Right lobe of liver (tissue), 4 donors: ENCODE data around the gene CNEP1R1.

Experiments used
- POLR2A ChIP-seq: fragments of 450-650 bp; IDR thresholded peaks from one replicate; pipeline ENCODE4 v1.6.1; 2017; ENCODE audit warnings: antibody characterized with exemption, mild to moderate bottlenecking
- TF ChIP-seq, protein P1 (sequence below), 4 donors: fragments of 200-600 bp in 3 of 4; fragments of 450-650 bp in 1 of 4; IDR thresholded peaks; one replicate each; pipeline versions ENCODE4 v1.5.1 to v1.8.0; 2016 to 2022; ENCODE audit warnings: antibody characterized with exemption in 4 of 4, mild to moderate bottlenecking in 2 of 4
- donor health status: DM: no; HTN: no; CAD: no.
- donor health status: DM: no; HTN: no; CAD: no.
- donor health status: DM: no; HTN: yes; CAD: no.

DNA sequence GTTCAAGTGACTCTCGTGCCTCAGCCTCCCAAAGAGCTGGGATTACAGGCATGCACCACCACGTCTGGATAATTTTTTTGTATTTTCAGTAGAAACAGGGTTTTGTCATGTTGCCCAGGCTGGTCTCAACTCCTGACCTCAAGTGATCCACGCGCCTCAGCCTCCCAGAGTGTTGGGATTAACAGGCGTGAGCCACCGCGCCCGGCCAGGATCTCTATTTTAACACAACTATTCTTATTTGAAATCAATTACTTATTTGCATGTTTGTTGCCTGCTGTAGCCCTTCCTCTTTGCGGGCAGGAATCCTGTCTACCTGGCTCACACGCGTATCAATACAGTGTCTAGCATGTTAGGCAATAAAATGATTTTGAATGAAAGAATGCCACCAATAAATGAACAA is 818 bp upstream of the CNEP1R1 start:
- no peak for TF ChIP-seq POLR2A
- TF ChIP-seq, protein P1, sequence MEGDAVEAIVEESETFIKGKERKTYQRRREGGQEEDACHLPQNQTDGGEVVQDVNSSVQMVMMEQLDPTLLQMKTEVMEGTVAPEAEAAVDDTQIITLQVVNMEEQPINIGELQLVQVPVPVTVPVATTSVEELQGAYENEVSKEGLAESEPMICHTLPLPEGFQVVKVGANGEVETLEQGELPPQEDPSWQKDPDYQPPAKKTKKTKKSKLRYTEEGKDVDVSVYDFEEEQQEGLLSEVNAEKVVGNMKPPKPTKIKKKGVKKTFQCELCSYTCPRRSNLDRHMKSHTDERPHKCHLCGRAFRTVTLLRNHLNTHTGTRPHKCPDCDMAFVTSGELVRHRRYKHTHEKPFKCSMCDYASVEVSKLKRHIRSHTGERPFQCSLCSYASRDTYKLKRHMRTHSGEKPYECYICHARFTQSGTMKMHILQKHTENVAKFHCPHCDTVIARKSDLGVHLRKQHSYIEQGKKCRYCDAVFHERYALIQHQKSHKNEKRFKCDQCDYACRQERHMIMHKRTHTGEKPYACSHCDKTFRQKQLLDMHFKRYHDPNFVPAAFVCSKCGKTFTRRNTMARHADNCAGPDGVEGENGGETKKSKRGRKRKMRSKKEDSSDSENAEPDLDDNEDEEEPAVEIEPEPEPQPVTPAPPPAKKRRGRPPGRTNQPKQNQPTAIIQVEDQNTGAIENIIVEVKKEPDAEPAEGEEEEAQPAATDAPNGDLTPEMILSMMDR (IDR thresholded peaks at IDR 0.05), result no peak
